Fibroblast of skin of right biceps (primary cell): ENCODE measurements around the gene PVR.
"Not testable (repeated sequence)": the region's sequence is repeated elsewhere in the genome, so short reads cannot be mapped to it uniquely, and the experiment has no call there.

ENCODE experiments used
- DNase-seq: peaks from one replicate; pipeline ENCODE4 v3.0.0-alpha.2; 2013

PVR gene

DNA sequence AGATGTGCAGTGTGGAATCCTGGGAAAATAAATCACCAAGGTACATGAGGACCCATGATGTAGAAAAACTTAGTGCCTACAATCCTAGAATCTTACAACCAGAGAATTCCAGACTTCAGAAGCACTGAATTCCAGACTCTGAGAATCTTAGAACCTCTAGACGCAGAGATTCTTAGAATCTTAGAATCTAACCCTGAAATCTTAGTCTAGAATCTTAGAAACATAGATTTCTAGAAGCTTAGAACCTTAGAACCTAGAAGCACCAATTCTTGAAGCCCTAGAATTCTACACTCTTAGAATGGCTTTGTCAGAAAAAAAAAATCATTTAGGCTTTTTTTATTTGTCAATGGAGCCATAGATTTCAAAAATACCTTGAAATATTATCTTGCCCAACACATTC, 61.3 kb downstream of the PVR start:
- DNase-seq, result no peak

DNA sequence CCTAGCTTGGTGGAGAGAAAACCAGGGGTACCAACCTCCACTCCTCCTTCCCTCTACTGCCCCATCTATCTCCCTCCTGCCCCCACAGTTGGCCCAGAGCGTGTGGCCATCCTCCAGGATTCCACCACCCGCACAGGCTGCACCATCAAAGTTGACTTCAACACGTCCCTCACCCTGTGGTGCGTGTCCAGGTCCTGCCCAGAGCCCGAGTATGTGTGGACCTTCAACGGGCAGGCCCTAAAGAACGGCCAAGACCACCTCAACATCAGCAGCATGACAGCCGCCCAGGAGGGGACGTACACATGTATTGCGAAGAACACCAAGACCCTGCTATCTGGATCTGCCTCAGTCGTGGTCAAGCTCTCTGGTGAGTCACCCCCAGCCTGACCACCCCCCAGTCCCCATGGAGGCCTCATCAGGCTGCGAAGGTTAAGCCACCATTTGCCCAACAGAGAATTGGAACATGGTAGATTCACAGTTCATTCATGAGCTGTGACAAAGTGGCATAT, 61.8 kb downstream of the PVR start:
- DNase-seq, result no peak

DNA sequence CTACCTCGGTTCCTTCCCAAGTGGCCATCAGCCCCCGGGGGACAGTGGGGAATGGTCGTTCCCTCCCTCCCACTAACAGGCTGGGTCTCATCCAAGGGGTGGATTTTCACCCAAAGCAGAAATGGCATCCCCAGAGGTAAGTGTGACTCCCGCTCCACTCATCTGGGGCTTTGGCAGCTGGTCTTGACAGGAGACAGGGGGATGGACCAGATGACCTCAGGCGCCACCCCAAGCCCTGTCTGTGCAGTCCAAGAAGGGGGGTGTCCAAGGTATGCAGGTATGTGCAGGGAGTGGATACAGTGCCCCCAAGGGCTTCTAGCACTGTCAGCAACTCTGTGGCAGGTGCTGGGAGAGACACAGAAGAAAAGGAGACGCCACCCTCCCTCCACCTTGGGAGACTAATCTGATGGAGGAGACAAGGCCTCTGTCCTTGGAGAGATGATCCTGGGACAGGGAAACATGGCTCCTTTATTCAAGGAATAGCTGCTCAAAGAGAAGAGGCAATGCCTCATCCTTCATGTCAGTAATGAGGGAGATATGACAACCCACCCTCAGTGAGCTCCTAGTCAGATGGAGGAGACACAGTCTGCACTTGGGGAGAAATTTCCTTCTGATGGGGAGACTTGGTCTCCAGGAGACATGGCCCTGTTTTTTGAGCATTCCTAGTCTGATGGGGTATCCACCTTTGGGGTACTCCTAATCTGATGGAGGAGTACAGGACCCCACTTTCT, 63.0 kb downstream of the PVR start:
- no peak for DNase-seq

DNA sequence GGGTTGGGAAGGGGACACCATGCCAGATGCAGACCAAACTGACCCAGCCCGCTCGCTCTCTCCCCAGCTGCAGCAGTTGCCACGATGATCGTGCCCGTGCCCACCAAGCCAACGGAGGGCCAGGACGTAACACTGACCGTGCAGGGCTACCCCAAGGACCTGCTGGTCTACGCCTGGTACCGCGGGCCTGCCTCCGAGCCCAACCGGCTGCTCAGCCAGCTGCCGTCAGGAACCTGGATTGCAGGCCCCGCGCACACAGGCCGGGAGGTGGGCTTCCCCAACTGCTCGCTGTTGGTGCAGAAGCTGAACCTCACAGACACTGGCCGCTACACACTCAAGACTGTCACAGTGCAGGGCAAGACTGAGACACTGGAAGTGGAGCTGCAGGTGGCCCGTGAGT, 64.1 kb downstream of the PVR start:
- DNase-seq, result no peak

DNA sequence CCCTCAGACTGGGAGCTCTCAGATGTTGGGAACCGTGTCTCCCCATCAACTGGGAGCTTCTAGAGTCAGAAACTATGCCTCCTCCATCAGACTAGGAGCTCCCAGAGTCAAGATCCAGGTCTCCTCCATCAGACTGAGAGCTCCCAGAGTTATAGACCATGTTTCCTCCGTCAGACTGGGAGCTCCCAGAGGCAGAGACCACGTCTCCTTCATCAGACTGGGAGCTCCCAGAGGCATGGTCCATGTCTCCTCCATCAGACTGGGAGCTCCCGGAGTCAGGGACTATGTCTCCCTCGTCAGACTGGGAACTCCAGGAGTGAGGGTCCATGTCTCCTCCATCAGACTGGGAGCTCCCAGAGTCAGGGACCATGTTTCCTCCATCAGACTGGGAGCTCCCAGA, 65.2 kb downstream of the PVR start:
- DNase-seq, result no peak

DNA sequence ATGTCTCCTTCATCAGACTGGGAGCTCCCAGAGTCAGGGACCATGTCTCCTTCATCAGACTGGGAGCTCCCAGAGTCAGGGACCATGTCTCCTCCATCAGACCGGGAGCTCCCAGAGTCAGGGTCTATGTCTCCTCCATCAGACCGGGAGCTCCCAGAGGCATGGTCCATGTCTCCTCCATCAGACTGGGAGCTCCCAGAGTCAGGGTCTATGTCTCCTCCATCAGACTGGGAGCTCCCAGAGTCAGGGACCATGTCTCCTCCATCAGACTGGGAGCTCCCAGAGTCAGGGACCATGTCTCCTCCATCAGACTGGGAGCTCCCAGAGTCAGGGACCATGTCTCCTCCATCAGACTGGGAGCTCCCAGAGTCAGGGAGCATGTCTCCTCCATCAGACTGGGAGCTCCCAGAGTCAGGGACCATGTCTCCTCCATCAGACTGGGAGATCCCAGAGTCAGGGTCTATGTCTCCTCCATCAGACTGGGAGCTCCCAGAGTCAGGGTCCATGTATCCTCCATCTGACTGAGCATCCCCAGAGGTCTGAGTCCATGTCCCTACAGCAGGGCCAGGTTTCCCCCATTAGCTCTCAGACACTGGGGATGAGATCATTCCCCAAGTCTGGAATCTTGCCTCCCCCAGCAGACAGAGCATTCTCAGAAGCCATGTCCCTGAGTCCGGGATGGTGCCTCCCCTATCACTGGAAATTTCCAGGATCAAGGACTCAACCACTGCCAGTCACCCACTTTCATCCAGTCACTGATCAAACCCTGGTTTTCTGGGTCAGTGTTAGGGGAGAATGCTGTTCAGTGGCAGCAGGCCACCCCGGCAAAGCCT, 65.9 kb downstream of the PVR start:
- DNase-seq, result not testable (repeated sequence)

DNA sequence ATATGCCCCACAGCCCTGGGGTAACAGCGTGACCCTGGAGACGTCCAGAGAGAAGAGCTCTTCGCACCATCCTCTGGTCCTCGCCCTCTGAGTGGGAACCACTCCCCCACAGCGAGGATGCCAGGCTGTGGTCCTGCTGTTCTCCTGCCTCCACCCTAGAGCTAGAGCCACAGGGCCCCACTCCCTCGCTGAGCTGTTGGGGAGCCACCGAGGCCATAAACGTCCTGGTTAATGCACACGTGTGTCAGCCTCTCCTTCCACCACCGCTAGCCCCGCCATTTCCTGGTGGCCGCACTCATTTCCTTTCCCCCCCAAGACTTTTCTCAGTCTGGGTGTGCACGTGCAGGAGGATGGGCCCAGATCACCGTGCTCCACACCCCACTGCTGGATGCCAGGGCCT, 66.8 kb downstream of the PVR start:
- no peak for DNase-seq

DNA sequence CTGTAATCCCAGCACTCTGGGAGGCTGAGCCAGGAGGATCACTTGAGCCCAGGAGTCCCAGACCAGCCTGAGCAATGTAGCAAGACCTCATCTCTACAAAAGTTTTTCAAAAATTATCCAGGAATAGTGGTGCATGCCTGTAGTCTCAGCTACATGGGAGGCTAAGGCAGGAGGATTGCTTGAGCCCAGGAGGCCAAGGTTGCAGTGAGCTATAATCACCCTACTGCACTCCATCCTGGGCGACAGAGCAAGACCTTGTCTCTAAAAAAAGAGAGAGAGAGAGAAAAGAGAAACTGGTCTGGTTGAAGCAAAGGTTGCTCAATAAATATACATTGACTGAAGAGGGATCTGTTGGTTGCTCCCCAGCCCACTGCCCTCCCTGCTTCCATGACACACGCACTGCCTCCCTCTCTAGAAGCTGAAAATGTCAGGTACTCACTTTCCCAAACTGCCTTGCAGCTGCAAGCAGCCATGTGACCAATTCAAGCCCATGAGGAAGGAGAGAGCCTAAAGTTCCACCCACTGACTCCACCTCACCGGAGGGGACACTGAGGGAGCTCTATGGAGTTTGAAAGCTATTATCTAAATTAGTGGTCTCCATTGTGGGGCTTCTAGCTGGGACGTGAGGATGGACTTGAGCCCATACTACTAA, 69.3 kb downstream of the PVR start:
- DNase-seq, result no peak
